CD4-positive, alpha-beta memory T cell (primary cell): ENCODE data around the gene CCDC82. TPM values are rescaled to one million over a fixed set of nuclear protein-coding genes. Genes with fewer than 3 reads are reported as not detected.

Experiments used
- CTCF ChIA-PET: fragments of 350-600 bp; sonication (Branson Sonifier 250); formaldehyde crosslinking; loops from one replicate; lab custom pipeline; 2021; ENCODE audit warnings: inconsistent platforms; ENCODE audit not compliant: partially characterized antibody; lab: Charles Lee
- POLR2A ChIA-PET: fragments of 350-600 bp; sonication (Branson Sonifier 250); formaldehyde crosslinking; loops from one replicate; lab custom pipeline; 2021; ENCODE audit not compliant: partially characterized antibody; lab: Charles Lee
- DNase-seq, 5 donors: peaks; one replicate each; pipeline versions ENCODE4 v3.0.0 to v3.0.0-alpha.2; 2020 to 2022; ENCODE audit warnings: mixed read lengths in 1 of 5
- H3K27ac ChIP-seq: one replicate; pipeline ENCODE4 v1.7.0; 2013; ENCODE audit warnings: low read depth, low read length
- H3K27me3 ChIP-seq: 2 replicates; pipeline ENCODE4 v1.7.0; 2013; ENCODE audit warnings: mild to moderate bottlenecking, low read length, moderate library complexity; ENCODE audit not compliant: insufficient read depth
- H3K36me3 ChIP-seq: 2 replicates; pipeline ENCODE4 v1.7.0; 2013; ENCODE audit warnings: mild to moderate bottlenecking, low read length, moderate library complexity; ENCODE audit not compliant: insufficient read depth
- H3K4me1 ChIP-seq: 2 replicates; pipeline ENCODE4 v1.7.0; 2013; ENCODE audit warnings: mild to moderate bottlenecking, low read length, moderate library complexity; ENCODE audit not compliant: insufficient read depth
- H3K4me3 ChIP-seq, 2 donors: one replicate each; pipeline ENCODE4 v1.7.0; 2013; ENCODE audit warnings: low read length in 2 of 2, mild to moderate bottlenecking in 1 of 2
- H3K9me3 ChIP-seq, 2 donors: one replicate each; pipeline ENCODE4 v1.7.0; 2013; ENCODE audit warnings: low read length in 2 of 2, control low read depth in 1 of 2; ENCODE audit not compliant: control insufficient read depth in 1 of 2
- H3K27ac Mint-ChIP-seq, 7 donors: one replicate each; pipeline ENCODE4 v1.8.0; 2020 to 2021; ENCODE audit warnings: mixed read lengths in 7 of 7, mild to moderate bottlenecking in 6 of 7, inconsistent platforms in 3 of 7, moderate library complexity in 3 of 7
- H3K27me3 Mint-ChIP-seq, 2 donors: one replicate each; pipeline ENCODE4 v1.8.0; 2020 to 2021; ENCODE audit warnings: mixed read lengths in 2 of 2
- H3K36me3 Mint-ChIP-seq, 2 donors: one replicate each; pipeline ENCODE4 v1.8.0; 2020 to 2021; ENCODE audit warnings: mixed read lengths in 2 of 2, inconsistent platforms in 1 of 2, mild to moderate bottlenecking in 1 of 2
- H3K4me1 Mint-ChIP-seq, 4 donors: one replicate each; pipeline ENCODE4 v1.8.0; 2020 to 2021; ENCODE audit warnings: mixed read lengths in 4 of 4, mild to moderate bottlenecking in 1 of 4
- H3K4me3 Mint-ChIP-seq, 8 donors: one replicate each; pipeline ENCODE4 v1.8.0; 2020 to 2021; ENCODE audit warnings: mixed read lengths in 8 of 8, mild to moderate bottlenecking in 7 of 8, moderate library complexity in 6 of 8, inconsistent platforms in 3 of 8
- H3K9me3 Mint-ChIP-seq, 8 donors: one replicate each; pipeline ENCODE4 v1.8.0; 2020 to 2021; ENCODE audit warnings: mixed read lengths in 8 of 8, mild to moderate bottlenecking in 5 of 8, inconsistent platforms in 3 of 8, moderate library complexity in 1 of 8
- intact Hi-C: fragments of 100-400 bp; cut with micrococcal nuclease; formaldehyde crosslinking; loops from one replicate; pipeline ENCODE4 v1.15.1; 2023
- polyA plus RNA-seq, 2 donors: library from polyadenylated mRNA; unstranded; fragments of 300-500 nt; fragmentation: Illumina TruSeq; gene quantifications; one replicate each; pipeline ENCODE4 v1.2.3, GENCODE V29; 2021
- total RNA-seq, 2 experiments: library from RNA; stranded (reverse); gene quantifications; one replicate each; pipeline ENCODE4 v1.2.3, GENCODE V29; 2021

Gene CCDC82
- total and polyA plus RNA-seq, 4 experiments from 2014 or later, result 12.9 to 42.8 (median 33.5) TPM

GRCh38 chr11:96338910-96339705, 50.6 kb downstream of the CCDC82 start:
- H3K9me3 Mint-ChIP-seq, result no peaks in the 10 kb centered on the region
- no peaks in the 10 kb centered on the region for H3K27me3 Mint-ChIP-seq
- Histone ChIP-seq H3K4me3 (peak overlapping the region; percentile 60 to 78), H3K27ac (peak overlapping the region; percentile 75), H3K36me3 (peaks cover 3% of the 10 kb centered on the region), H3K4me1 (peaks cover 74% of the 10 kb centered on the region), H3K9me3 (no peaks in the 10 kb centered on the region), H3K27me3 (no peaks in the 10 kb centered on the region)
- H3K4me1 Mint-ChIP-seq, result peaks cover 47 to 84% (median 63%) of the 10 kb centered on the region in 4 donors
- H3K27ac Mint-ChIP-seq, result peak overlapping the region; percentile 86 to 97 (median 93)
- peaks cover 23 to 49% of the 10 kb centered on the region in 2 donors for H3K36me3 Mint-ChIP-seq
- H3K4me3 Mint-ChIP-seq, result peak overlapping the region; percentile 91 to 98 (median 94)
- DNase-seq, result peak; percentile 39 to 67 (median 44)
- intact Hi-C loops, result loop anchor here (1.0 to 2.0 kb wide), 2 partner anchors 14 to 96 kb away; no protein-coding TSS in a partner anchor
- ChIA-PET CTCF (interaction anchor here (1.2 to 7.7 kb wide), 14 partner anchors 9 to 286 kb away, joined by 3 to 258 read pairs (median 8); no protein-coding TSS in a partner anchor), POLR2A (interaction anchor here (0.6 to 7.4 kb wide), 18 partner anchors 9 to 549 kb away, joined by 3 to 76 read pairs (median 4); partner anchors contain the start of genes CEP57 and FAM76B)

- DNase-seq, result peak in 4 of 5 donors; percentile 15 to 61 (median 30)
- Mint-ChIP-seq H3K4me1 (peaks cover 54 to 91% (median 70%) of the 10 kb centered on the region in 4 donors), H3K4me3 (peak overlapping the region; percentile 91 to 98 (median 94)), H3K27ac (peak overlapping the region; percentile 42 to 97 (median 80)), H3K36me3 (peaks cover 24 to 50% of the 10 kb centered on the region in 2 donors), H3K9me3 (no peaks in the 10 kb centered on the region), H3K27me3 (no peaks in the 10 kb centered on the region)
- H3K36me3 ChIP-seq, result peaks cover 3% of the 10 kb centered on the region
- intact Hi-C loops, result loop anchor here (2.0 kb wide), 1 partner anchor 13 kb away; no protein-coding TSS in a partner anchor
- H3K27ac ChIP-seq, result no peak overlapping the region
- ChIA-PET POLR2A (interaction anchor here (0.8 to 7.4 kb wide), 11 partner anchors 76 to 324 kb away, joined by 3 to 76 read pairs (median 4); no protein-coding TSS in a partner anchor), CTCF (interaction anchor here (0.8 to 7.7 kb wide), 11 partner anchors 12 to 417 kb away, joined by 3 to 258 read pairs (median 5); no protein-coding TSS in a partner anchor)
- H3K4me1 ChIP-seq, result peaks cover 80% of the 10 kb centered on the region
- H3K4me3 ChIP-seq, result peak overlapping the region; percentile 8 to 78
- H3K27me3 ChIP-seq, result no peaks in the 10 kb centered on the region
- H3K9me3 ChIP-seq, result no peaks in the 10 kb centered on the region
Observed at GRCh38 chr11:96337541-96338431, 51.9 kb downstream of the CCDC82 start.

DNA sequence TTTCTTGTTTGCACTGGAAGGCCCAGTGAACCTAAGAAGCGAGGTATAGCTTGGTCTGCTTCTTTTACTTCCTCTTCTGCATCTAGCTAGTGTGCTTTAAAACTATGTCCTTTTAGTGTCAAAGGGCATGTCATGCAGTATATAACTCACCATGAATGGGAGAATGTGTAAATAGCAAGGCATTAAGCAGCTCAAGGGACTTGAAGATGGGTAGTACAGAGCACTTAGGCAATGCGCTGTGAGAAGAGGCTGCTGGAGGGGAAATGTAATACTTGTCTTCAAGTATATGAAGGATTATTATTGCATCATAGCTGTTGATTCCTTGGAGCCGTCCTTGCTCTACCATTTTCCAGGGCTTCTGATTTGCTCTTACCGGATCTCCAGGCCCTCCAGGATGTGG, 54.3 kb downstream of the CCDC82 start:
- Histone ChIP-seq H3K9me3 (no peaks in the 10 kb centered on the region), H3K4me1 (peaks cover 95% of the 10 kb centered on the region), H3K27me3 (no peaks in the 10 kb centered on the region), H3K36me3 (peaks cover 3% of the 10 kb centered on the region), H3K27ac (no peak overlapping the region), H3K4me3 (no peak overlapping the region)
- Mint-ChIP-seq H3K27me3 (no peaks in the 10 kb centered on the region), H3K36me3 (peaks cover 28 to 36% of the 10 kb centered on the region in 2 donors), H3K9me3 (no peaks in the 10 kb centered on the region), H3K4me3 (peak overlapping the region in 5 of 8 donors; percentile 7 to 69 (median 28)), H3K27ac (peak overlapping the region in 1 of 7 donors; percentile 1), H3K4me1 (peaks cover 63 to 92% (median 78%) of the 10 kb centered on the region in 4 donors)
- ChIA-PET CTCF (interaction anchor here (1.3 to 2.2 kb wide), 4 partner anchors 8 to 280 kb away, joined by 4 to 13 read pairs (median 6); partner anchors contain the start of gene MAML2), POLR2A (interaction anchor here (0.8 to 1.3 kb wide), 3 partner anchors 108 to 250 kb away, joined by 3 read pairs; no protein-coding TSS in a partner anchor)
- no peak for DNase-seq
- intact Hi-C loops, result no loop called here

GRCh38 chr11:96334219-96334618, 55.5 kb downstream of the CCDC82 start:
- peaks cover 3% of the 10 kb centered on the region for H3K36me3 ChIP-seq
- intact Hi-C loops, result no loop called here
- ChIA-PET CTCF (interaction anchor here (1.1 to 2.2 kb wide), 2 partner anchors 9 to 47 kb away, joined by 3 to 13 read pairs; partner anchors contain the start of gene MAML2), POLR2A (no interaction called here)
- no peak for DNase-seq
- no peaks in the 10 kb centered on the region for H3K9me3 ChIP-seq
- Mint-ChIP-seq H3K27ac (peak overlapping the region in 3 of 7 donors; percentile 4 to 58 (median 21)), H3K9me3 (no peaks in the 10 kb centered on the region), H3K4me3 (peak overlapping the region in 1 of 8 donors; percentile 51), H3K27me3 (no peaks in the 10 kb centered on the region), H3K4me1 (peaks cover 66 to 92% (median 81%) of the 10 kb centered on the region in 4 donors), H3K36me3 (peaks cover 34 to 37% of the 10 kb centered on the region in 2 donors)
- H3K27me3 ChIP-seq, result no peaks in the 10 kb centered on the region
- H3K27ac ChIP-seq, result no peak overlapping the region
- no peak overlapping the region for H3K4me3 ChIP-seq
- peaks cover 95% of the 10 kb centered on the region for H3K4me1 ChIP-seq

DNA sequence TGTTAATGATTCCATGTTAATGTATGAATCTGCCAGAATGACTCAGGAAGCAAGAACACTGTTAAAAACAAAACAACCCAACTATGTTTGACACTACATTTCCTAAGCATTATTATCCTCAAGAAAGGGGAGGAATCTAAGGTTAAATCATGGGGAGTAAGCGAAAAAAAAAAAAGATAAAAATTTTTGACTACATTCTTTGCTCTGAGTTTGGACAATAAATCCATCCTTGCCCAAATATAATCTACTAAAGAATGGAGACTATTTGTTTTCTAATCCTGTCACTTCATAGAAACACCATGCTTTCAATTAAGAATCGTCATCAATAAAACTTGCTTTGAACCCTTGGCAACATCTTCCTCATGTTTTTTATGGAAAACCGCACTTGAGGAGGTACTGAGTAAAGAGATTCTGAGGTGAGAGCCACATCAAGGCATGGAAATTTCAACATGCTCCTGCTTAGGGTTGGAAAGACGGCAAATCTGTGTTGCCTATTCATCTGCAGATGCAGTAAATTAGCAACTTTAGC, 56.5 kb downstream of the CCDC82 start:
- Histone ChIP-seq H3K27me3 (no peaks in the 10 kb centered on the region), H3K4me3 (no peak overlapping the region), H3K4me1 (peaks cover 90% of the 10 kb centered on the region), H3K9me3 (no peaks in the 10 kb centered on the region), H3K27ac (no peak overlapping the region), H3K36me3 (peaks cover 3% of the 10 kb centered on the region)
- Mint-ChIP-seq H3K4me3 (peak overlapping the region in 5 of 8 donors; percentile 11 to 28 (median 17)), H3K27me3 (no peaks in the 10 kb centered on the region), H3K9me3 (no peaks in the 10 kb centered on the region), H3K36me3 (peaks cover 35 to 39% of the 10 kb centered on the region in 2 donors), H3K4me1 (peaks cover 61 to 92% (median 78%) of the 10 kb centered on the region in 4 donors), H3K27ac (peak overlapping the region in 1 of 7 donors; percentile 15)
- no peak for DNase-seq
- POLR2A ChIA-PET, result interaction anchor here (1.2 kb wide), 1 partner anchor 10 kb away, joined by 3 read pairs; no protein-coding TSS in a partner anchor
- CTCF ChIA-PET, result interaction anchor here (3.7 kb wide), 1 partner anchor 9 kb away, joined by 37 read pairs; the partner anchor contains the start of gene MAML2
- intact Hi-C loops, result no loop called here

GRCh38 chr11:96332126-96332771, 57.5 kb downstream of the CCDC82 start:
- no peak for DNase-seq
- no peaks in the 10 kb centered on the region for H3K27me3 ChIP-seq
- no peak overlapping the region for H3K27ac ChIP-seq
- POLR2A ChIA-PET, result interaction anchor here (0.5 to 1.2 kb wide), 3 partner anchors 11 to 48 kb away, joined by 3 read pairs; no protein-coding TSS in a partner anchor
- CTCF ChIA-PET, result interaction anchor here (0.6 to 3.7 kb wide), 2 partner anchors 10 to 77 kb away, joined by 3 to 37 read pairs; partner anchors contain the start of gene MAML2
- Mint-ChIP-seq H3K27me3 (no peaks in the 10 kb centered on the region), H3K9me3 (no peaks in the 10 kb centered on the region), H3K4me3 (peak overlapping the region in 6 of 8 donors; percentile 7 to 48 (median 32)), H3K27ac (peak overlapping the region in 1 of 7 donors; percentile 17), H3K36me3 (peaks cover 27 to 40% of the 10 kb centered on the region in 2 donors), H3K4me1 (peaks cover 52 to 84% (median 70%) of the 10 kb centered on the region in 4 donors)
- intact Hi-C loops, result no loop called here
- peaks cover 3% of the 10 kb centered on the region for H3K36me3 ChIP-seq
- H3K4me1 ChIP-seq, result peaks cover 80% of the 10 kb centered on the region
- no peaks in the 10 kb centered on the region for H3K9me3 ChIP-seq
- no peak overlapping the region for H3K4me3 ChIP-seq
